A172 (cell line): ENCODE data around the gene TOLLIP. TPM values are rescaled to one million over a fixed set of nuclear protein-coding genes. Genes with fewer than 3 reads are reported as not detected.

Experiments used
- DNase-seq: peaks from one replicate; pipeline ENCODE4 v3.0.0-alpha.2; 2015; ENCODE audit warnings: low spot score
- total RNA-seq: library from RNA; depleted of rRNA; stranded (reverse); fragments of >200 nt; shearing (Covaris generic); gene quantifications from 2 replicates; pipeline ENCODE4 v1.2.3, GENCODE V29; 2014; rRNA removed

Gene TOLLIP
- total RNA-seq, 1 experiment from 2014 or later = 24.4 TPM

DNA sequence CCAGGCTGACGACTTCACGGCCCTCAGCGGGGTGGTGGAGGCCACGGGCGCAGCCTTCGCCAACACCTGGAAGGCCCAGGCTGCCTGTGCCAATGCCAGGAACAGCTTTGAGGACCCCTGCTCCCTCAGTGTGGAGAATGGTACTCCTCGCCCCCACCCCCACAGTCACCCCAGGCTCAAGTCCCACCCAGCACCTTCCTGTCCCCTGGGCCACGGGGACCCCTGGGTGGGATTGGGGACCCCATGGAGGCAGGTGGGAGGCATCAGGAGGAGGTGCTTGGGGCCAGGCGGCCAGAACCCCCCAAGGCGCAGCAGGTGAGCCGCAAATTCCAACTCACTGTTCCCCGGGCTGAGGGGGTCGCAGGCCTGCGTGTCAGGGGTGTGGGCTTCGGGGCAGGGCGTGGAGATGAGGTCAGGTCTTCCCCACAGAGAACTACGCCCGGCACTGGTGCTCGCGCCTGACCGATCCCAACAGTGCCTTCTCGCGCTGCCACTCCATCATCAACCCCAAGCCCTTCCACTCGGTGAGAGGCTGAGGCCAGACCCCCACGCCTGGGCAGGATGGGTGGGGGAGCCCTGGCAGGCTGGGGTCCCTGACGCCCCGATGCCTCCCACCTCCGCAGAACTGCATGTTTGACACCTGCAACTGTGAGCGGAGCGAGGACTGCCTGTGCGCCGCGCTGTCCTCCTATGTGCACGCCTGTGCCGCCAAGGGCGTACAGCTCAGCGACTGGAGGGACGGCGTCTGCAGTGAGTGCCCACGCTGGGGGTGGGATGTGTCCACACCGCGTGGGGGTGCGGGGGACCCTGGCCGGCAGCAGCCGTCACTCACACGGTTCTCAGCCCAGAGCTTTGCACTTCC lies 77.2 kb downstream of the TOLLIP start:
- DNase-seq = no peak

DNA sequence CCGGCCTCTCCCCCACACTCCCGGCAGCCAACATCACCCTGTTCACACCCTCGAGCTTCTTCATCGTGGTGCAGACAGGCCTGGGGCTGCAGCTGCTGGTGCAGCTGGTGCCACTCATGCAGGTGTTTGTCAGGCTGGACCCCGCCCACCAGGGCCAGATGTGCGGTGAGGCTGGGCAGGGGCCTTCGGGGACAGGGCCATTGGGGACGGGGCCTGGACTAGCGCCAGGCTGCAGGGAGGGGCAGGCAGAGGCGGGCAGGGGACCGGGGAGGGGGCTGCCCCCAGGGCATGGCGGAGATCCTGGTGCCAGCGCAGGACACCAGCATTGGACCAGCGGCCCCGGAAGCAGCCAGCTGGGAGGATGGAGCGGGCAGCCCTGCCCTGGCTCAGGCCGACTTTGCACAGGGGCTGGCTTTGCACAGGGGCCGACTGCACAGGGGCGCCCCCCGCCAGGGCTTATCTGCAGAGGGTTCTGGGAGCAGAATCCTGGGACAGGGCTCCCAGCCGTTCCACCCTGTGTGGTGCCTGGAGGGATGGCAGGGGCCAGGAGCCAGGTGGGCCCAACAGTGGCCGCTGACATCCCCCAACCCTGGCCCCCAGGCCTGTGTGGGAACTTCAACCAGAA lies 77.9 kb downstream of the TOLLIP start:
- no peak for DNase-seq

DNA sequence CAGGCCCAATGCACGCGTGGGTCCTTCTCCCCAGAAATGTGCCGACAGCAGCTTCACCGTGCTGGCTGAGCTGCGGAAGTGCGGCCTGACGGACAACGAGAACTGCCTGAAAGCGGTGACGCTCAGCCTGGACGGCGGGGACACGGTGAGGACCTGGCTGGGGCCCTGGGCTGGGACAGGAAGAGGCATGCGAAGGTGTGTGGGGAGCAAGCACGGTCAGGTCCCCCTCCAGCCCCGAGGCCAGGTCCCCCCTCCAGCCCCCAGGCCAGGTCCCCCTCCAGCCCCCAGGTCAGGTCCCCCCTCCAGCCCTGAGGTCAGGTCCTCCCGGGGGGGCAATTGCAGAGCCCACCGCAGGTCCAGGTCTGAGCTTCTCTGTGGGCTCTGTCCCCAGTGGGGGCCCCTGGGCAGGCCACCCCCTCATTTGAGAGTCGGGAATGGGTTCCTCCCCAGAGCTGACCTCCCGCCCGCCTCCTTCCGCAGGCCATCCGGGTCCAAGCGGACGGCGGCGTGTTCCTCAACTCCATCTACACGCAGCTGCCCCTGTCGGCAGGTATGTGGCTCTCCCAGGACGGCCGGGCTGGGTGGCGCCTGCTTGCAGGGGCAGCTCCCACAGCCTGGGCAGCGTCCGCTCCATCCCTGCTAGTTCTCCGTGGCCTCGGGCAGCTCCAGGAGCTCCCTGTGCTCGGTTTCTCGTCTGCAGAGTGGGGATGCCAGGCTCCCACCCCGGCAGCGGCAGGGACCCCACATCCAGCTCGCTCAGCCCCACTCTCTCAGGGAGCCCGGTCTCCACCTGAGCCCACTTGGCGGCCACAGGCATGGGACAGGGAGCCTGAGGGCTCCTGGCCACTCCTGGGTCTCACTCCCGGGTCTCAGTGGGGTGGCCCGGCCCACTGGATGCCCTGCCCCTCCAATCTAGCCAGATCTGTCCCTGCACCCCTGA lies 78.7 kb downstream of the TOLLIP start:
- no peak for DNase-seq

DNA sequence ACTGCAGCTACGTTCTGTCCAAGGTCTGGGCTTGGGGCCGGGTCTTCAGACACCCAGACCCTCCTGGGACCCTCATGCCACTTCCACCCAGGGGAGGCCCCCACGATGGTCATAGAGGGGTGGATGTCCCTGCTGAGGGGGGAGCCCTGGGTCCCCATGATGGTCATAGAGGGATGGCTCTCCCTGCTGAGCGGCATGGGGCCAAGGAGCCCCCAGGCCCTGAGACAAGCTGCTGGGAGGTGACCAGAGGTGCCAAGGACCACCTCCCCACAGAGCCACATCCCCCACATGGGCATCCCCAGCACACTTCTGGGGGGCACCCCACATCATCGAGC lies 79.3 kb downstream of the TOLLIP start:
- DNase-seq = no peak

DNA sequence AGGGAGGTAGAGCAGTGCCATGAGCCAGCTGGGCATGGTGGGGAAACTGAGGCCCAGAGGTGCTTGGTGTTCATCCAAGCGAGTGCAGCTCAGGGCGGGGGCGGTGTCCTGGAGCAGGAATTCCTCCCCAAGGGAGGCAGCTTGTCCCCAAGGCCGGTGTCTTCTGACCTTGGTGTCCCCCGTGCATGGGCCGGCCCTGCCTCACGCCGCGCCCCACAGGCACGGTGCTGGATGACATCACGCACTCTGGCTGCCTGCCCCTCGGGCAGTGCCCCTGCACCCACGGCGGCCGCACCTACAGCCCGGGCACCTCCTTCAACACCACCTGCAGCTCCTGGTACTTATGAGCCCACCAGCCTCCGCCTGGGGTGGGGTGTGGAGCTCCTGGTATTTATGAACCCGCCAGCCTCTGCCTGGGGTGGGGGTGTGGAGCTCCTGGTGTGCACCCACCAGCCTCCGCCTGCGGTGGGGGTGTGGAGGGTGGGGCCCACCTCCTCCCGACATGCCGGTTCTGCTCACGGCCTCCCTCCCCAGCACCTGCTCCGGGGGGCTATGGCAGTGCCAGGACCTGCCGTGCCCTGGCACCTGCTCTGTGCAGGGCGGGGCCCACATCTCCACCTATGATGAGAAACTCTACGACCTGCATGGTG lies 79.8 kb downstream of the TOLLIP start:
- DNase-seq = no peak

DNA sequence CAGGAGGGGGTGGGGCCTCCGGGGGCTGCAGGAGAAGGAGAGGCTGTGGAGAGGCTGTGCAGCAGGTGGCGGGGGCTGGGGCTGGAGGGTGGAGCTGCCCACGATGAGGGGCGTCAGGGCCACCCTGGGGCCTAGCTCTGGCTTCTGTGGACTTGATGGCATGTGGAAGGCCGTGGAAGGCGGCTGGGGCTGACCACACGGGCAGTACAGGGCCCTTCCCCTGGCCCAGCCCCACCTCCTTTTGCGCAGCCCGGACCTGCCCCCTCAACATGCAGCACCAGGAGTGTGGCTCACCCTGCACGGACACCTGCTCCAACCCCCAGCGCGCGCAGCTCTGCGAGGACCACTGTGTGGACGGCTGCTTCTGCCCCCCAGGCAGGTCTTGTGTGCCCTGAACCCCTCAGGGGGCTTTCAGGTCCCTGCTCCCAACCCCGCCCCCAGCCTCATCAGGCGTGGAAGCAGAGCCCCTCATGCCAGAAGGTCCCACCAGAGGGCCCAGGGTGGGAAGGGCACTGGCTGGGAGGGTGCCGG lies 80.4 kb downstream of the TOLLIP start:
- DNase-seq = no peak

DNA sequence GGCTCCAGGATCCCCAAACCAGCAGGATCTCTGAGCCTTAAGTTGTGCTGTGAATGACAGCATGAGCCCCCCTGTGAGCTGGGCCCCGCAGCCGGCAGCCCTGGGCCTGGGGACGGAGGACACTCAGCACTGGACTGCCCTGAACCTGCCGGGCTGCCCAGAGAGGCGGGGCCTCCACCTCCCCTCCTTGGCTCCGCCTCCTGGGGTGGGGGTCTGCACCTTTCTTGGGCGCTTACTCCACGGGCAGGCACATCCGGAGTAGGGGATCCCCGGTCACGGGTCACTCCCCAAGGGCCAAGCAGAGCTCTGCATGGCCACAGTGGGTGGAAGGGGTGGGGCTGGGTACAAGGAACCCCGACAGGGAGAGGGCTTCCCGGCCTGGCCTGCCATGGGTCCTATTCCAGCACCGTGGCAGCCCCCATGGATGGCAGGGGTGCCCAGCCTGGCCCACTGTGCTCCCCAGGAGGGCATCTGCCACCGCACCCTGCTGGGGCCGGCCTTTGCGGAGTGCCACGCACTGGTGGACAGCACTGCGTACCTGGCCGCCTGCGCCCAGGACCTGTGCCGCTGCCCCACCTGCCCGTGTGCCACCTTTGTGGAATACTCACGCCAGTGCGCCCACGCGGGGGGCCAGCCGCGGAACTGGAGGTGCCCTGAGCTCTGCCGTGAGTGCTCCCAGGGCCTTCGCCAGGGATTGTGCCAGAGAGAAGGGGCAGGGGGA lies 81.2 kb downstream of the TOLLIP start:
- DNase-seq = no peak

DNA sequence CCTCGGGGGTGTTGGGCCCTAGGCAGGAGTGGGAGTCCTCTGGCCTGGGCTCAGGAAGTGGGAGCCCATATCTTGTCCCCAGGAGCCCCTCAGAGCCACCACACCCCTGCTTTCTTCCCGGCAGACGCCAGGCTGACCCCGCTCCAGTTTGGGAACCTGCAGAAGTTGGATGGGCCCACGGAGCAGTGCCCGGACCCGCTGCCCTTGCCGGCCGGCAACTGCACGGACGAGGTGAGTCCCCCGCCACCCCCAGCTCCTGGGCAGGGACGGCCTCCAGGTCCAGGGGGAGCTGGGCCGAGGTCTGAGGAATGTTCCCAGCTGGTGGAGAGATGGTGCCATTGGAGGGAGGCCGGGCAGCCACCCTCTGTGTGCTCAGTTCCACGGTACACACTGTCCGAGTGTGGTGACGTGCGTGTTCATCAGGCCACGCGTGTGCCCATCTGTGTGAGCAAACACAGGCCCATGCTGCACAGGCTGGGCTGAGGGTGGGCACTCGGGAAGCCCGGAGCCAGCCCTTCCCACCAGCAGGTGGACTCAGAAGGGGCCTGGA lies 81.8 kb downstream of the TOLLIP start:
- DNase-seq = no peak

DNA sequence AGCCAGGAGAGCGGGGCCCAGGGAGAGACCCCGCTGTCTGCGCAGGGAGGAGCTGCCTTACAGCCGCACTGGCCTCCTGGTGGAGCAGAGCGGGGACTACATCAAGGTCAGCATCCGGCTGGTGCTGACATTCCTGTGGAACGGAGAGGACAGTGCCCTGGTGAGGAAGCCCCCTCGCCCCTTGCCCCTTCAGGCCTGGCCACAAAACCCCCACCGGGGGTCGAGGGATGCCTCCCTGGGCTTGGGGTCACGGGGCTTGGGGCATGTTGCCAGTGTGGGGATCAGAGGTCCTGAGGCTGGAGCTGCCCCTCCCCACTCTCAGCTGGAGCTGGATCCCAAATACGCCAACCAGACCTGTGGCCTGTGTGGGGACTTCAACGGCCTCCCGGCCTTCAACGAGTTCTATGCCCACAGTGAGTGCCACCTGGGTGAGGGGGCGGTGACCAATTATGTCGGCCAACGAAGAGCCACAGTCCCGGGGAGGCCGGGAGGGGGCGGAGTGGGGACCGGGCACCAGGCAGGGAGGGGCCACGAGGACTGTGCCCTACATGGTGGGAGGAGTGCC lies 82.4 kb downstream of the TOLLIP start:
- DNase-seq = no peak

DNA sequence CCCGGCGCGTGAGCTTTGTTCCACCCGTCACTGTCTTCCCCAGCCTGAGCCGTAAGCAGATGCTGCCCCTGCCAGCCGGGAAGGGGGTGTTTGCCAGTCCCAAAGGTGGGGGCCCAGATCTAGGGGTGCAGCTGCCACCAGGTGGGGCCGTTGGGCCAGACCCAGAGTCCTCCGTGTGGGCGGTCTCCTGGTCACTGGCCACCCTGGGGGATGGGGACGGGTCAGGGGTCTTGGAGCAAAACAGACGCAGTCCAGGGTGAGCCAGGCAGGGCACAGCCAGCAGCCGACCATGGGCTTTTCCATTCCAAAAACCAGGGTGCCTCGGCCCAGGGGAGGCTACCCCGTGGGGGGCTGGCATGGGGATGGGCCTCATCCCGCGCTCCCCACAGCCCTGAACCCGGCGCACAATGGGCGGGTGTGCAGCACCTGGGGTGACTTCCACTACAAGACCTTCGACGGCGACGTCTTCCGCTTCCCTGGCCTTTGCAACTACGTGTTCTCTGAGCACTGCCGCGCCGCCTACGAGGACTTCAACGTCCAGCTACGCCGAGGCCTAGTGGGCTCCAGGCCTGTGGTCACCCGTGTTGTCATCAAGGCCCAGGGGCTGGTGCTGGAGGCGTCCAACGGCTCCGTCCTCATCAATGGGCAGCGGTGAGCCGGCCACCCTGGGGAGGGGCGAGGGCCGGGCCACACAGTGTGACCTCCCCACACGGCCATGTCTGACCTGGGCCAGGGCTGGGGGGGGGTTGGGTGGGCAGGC lies 83.0 kb downstream of the TOLLIP start:
- DNase-seq = no peak

DNA sequence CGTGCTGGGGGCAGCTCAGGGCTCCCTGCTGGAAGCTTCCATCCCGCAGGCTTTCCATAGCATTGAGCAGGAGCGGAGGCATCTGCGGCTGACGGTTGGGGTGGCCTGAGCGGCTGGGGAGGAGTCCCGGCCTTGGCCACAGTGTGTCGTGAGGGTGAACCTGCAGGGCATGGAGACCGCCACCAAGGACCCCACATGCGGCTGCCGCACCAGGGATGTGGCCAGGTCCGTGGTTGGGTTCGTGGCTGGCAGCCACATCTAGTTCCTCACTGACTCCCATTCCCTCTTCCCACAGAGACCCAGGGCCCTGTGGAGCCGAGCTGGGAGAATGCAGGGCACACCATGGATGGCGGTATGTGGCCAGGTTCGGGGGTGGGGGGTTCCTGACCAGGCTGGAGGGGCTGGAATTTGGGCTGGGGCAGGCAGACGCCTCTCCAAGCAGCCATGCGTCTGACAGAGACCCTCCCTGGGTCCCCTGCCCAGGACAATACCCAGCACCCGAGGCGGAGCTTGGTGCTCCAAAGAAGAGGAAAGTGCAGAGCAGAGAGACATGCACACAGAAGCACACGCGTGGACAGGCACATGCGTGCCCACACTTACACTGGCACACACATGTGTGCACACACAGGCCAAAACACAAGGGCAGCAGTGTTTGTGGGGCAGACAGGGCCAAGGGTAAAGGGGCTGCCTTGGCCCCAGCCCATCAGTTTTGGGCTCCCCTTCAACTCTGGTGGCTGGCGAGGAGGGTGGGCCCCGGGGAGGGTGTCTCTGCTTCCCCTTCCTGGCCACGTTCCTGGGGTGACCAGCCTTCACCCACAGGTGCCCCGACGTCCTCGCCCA lies 83.8 kb downstream of the TOLLIP start:
- DNase-seq = no peak

DNA sequence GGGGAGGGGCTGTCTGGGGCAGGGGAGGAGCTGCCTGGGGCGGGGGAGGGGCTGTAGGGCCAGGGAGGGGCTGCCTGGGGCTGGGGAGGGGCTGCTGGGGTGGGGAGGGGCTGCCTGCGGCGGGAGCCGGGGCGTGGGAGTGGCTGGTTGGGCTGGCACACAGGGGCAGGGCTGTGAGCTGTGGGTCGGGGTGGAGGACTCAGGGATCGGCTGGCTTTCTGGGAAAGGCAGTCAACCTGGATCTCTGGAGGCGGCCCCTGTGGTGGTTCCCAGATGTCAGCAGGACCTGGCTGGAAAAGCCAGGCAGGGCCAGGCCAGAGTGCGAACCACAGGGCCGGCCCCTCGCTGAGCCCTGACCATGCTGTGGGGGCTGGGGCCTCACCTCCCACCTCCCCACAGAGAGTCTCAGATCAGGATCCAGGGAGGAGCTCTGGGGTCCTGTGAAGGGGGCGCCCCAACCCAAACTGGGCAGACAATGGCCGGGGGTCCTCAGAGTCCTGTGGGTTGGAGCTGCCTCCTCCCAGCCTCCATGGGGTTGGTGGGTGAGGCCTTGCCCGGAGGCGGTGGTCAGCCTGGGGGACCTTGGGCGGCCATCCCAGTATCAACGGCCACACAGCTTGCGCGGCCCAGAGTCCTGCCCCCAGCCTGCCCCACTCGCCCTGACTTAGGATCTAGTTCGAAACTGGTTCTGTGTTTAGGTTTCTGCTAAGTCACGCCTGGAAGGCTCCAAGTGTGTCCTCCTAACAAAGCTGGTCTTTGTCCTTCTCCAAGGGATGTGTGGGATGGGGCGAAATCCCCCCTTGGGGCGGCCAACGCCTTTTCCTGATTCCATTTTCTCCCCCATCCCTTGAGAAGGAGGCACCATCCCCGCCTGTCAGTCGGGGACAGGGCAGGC lies 84.7 kb downstream of the TOLLIP start:
- DNase-seq = no peak

Other genes starting within 250 kb of the TOLLIP start
- gene MUC2, start 234.8 kb downstream of the TOLLIP start, total RNA-seq = not detected in 2 replicates
- gene MUC5AC, start 151.7 kb downstream of the TOLLIP start, total RNA-seq = not detected in 2 replicates
- not detected in 2 replicates for gene MUC5B, start 86.6 kb downstream of the TOLLIP start, total RNA-seq
- gene BRSK2, start 80.3 kb upstream of the TOLLIP start, total RNA-seq = 8.6 and 13.0 TPM in 2 replicates
- 22.4 and 25.8 TPM in 2 replicates for gene MOB2, start 177.1 kb upstream of the TOLLIP start, total RNA-seq